ENCODE results near the gene DAPK2. TPM values are rescaled to one million over a fixed set of nuclear protein-coding genes. Genes with fewer than 3 reads are reported as not detected.
A peak's percentile ranks its signal among the peaks of the same experiment; 100 is the strongest.

The DAPK2 gene
- total and polyA plus RNA-seq, 2 donors (not counting 1 experiment from before 2014, with no cell fraction given) = 8.3 to 31.9 TPM

DNA sequence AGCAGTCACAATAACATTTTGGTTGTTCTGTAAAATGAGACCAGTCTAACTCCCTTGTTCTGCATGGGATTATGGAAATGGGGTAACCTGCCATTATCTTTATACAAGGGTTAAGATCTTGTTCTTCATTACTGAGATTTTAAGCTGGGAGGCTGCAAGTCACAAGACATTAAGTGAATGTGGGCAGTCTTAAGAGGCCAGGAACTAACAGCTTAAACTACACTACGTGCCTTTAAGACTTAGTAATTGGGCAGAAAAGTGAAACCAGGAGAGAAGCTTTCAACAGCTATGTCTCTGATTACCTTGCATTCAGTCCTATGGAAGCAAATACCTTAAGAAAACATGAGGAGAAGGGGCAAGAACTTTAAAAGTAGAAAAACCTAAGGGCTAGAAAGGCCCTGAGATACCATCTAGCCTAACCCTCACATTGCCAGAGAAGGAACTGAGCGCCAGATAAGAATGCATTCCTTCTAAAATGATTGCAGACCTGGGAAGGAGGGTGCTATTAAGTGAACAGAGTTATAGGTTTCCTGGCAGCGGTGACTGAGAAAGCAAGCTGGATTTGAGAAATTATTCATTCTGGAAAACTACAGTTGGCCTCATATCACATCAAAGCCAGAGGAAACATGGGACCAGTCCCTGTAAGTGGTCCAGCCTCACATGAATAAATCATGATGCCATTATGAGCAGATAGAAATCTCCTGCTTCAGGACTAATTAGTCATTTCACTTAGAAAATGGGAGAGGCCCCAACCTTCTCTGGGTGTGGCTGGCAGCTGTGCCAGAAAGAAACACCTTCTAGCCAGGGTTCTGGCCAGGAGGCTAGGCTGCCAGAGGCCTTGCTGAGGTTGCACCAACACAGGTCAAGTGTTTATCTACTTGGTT lies 32.9 kb downstream of the DAPK2 start:
- TF ChIP-seq, protein P1, sequence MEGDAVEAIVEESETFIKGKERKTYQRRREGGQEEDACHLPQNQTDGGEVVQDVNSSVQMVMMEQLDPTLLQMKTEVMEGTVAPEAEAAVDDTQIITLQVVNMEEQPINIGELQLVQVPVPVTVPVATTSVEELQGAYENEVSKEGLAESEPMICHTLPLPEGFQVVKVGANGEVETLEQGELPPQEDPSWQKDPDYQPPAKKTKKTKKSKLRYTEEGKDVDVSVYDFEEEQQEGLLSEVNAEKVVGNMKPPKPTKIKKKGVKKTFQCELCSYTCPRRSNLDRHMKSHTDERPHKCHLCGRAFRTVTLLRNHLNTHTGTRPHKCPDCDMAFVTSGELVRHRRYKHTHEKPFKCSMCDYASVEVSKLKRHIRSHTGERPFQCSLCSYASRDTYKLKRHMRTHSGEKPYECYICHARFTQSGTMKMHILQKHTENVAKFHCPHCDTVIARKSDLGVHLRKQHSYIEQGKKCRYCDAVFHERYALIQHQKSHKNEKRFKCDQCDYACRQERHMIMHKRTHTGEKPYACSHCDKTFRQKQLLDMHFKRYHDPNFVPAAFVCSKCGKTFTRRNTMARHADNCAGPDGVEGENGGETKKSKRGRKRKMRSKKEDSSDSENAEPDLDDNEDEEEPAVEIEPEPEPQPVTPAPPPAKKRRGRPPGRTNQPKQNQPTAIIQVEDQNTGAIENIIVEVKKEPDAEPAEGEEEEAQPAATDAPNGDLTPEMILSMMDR (IDR thresholded peaks at IDR 0.05) = no peak
- TF ChIP-seq EZH2 (IDR thresholded peaks at IDR 0.05; ENCODE audit: borderline replicate concordance, insufficient read depth, low read depth, low read length, poor library complexity, severe bottlenecking) = no peak
- H3K9me3 Mint-ChIP-seq (ENCODE audit: insufficient read depth) = no peaks in the 10 kb centered on the region
- H3K4me1 Mint-ChIP-seq = peaks cover 38% of the 10 kb centered on the region
- H3K79me2 ChIP-seq (ENCODE audit: control insufficient read depth, insufficient read depth, low read length) = no peaks in the 10 kb centered on the region
- no CpG with 5 or more reads among the region's 3 CpGs for WGBS (ENCODE audit: insufficient coverage)
- ChIA-PET CTCF (interaction anchor here (1.3 to 8.4 kb wide), 2 partner anchors 32 to 260 kb away, joined by 6 to 145 read pairs; partner anchors contain the start of gene DAPK2), POLR2A (no interaction called here)
- DNase-seq (no peak), ATAC-seq (ENCODE audit: low read depth) (no peak)
- H3K9me3 ChIP-seq (ENCODE audit: control extremely low read depth in 1 of 3, control insufficient read depth in 2 of 3, insufficient read depth in 1 of 3, low read length in 2 of 3) = no peaks in the 10 kb centered on the region
- H3K27me3 ChIP-seq (replicated peaks in 1 of 4; ENCODE audit: control extremely low read depth in 1 of 4, control insufficient read depth in 3 of 4, insufficient read depth in 4 of 4, low read length in 3 of 4) = no peaks in the 10 kb centered on the region
- peaks cover 27 to 34% of the 10 kb centered on the region in 2 donors for H3K4me1 ChIP-seq (ENCODE audit: control insufficient read depth in 2 of 2, insufficient read depth in 2 of 2, low read length in 2 of 2)
- H4K20me1 ChIP-seq (ENCODE audit: control insufficient read depth, insufficient read depth, low read length, poor library complexity, severe bottlenecking) = no peaks in the 10 kb centered on the region
- H3K27me3 Mint-ChIP-seq = no peaks in the 10 kb centered on the region
- no peak overlapping the region for H3K4me2 ChIP-seq (replicated peaks; ENCODE audit: low read depth, low read length, poor library complexity, severe bottlenecking)
- H3K27ac Mint-ChIP-seq = peak overlapping the region; percentile 64
- H3K36me3 ChIP-seq (replicated peaks in 1 of 2; ENCODE audit: control extremely low read depth in 1 of 2, control insufficient read depth in 1 of 2, extremely low read depth in 1 of 2, insufficient read depth in 2 of 2, low read length in 1 of 2) = no peaks in the 10 kb centered on the region
- H3K27ac ChIP-seq (ENCODE audit: low read length in 2 of 2) = no peak overlapping the region
- no peak overlapping the region for H3K9ac ChIP-seq (ENCODE audit: low read length)
- no peak overlapping the region for H3K4me3 ChIP-seq (ENCODE audit: control extremely low read depth in 1 of 5, extremely low read depth in 1 of 5, insufficient read depth in 1 of 5, low read depth in 2 of 5, low read length in 4 of 5)
- intact Hi-C loops (cut with micrococcal nuclease) = loop anchor here (5.0 kb wide), 1 partner anchor 121 kb away; no protein-coding TSS in a partner anchor
- H2AFZ ChIP-seq (ENCODE audit: insufficient read depth, low read depth, low read length, poor library complexity, severe bottlenecking) = no peak overlapping the region
- no peak overlapping the region for H3K4me3 Mint-ChIP-seq

DNA sequence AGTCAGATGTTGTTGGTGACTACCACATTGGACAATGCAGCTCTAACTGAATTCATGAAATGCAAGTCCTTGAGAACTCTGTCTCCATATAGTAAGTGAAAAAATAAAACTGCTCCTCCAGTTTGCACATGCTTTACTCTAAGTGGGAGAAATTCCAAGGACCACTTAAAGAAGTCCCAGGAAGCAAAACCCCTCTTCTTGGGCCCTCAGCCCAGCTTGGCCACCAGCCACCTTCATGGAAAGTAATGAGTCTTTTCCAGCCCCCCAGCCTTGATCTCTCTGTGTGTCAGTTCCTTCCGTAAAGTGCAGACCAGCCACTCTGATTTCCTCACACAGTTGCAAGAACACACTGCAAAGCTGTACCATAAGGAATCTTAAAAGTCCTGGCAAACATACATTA lies 34.5 kb downstream of the DAPK2 start:
- Mint-ChIP-seq H3K27ac (peak overlapping the region; percentile 75), H3K4me1 (peaks cover 41% of the 10 kb centered on the region), H3K27me3 (no peaks in the 10 kb centered on the region), H3K4me3 (peak overlapping the region; percentile 7), H3K9me3 (ENCODE audit: insufficient read depth) (no peaks in the 10 kb centered on the region)
- ChIA-PET POLR2A (interaction anchor here (1.4 to 3.1 kb wide), 3 partner anchors 25 to 119 kb away, joined by 4 to 19 read pairs (median 17); partner anchors contain the start of gene DAPK2), CTCF (interaction anchor here (0.6 to 8.4 kb wide), 16 partner anchors 25 to 545 kb away, joined by 3 to 145 read pairs (median 14); partner anchors contain the start of gene DAPK2)
- DNase-seq = no peak
- H3K36me3 ChIP-seq (replicated peaks in 1 of 2; ENCODE audit: control extremely low read depth in 1 of 2, control insufficient read depth in 1 of 2, extremely low read depth in 1 of 2, insufficient read depth in 2 of 2, low read length in 1 of 2) = no peaks in the 10 kb centered on the region
- ATAC-seq (ENCODE audit: low read depth) = no peak
- TF ChIP-seq, protein P1 (IDR thresholded peaks at IDR 0.05) = no peak
- no peak for TF ChIP-seq EZH2 (IDR thresholded peaks at IDR 0.05; ENCODE audit: borderline replicate concordance, insufficient read depth, low read depth, low read length, poor library complexity, severe bottlenecking)
- H3K27me3 ChIP-seq (replicated peaks in 1 of 4; ENCODE audit: control extremely low read depth in 1 of 4, control insufficient read depth in 3 of 4, insufficient read depth in 4 of 4, low read length in 3 of 4) = no peaks in the 10 kb centered on the region
- no peaks in the 10 kb centered on the region for H3K9me3 ChIP-seq (ENCODE audit: control extremely low read depth in 1 of 3, control insufficient read depth in 2 of 3, insufficient read depth in 1 of 3, low read length in 2 of 3)
- no peak overlapping the region for H3K9ac ChIP-seq (ENCODE audit: low read length)
- H3K79me2 ChIP-seq (ENCODE audit: control insufficient read depth, insufficient read depth, low read length) = peaks cover 3% of the 10 kb centered on the region
- 90% methylated on average over 1 of the region's 1 CpG for WGBS (ENCODE audit: insufficient coverage)
- no peak overlapping the region for H2AFZ ChIP-seq (ENCODE audit: insufficient read depth, low read depth, low read length, poor library complexity, severe bottlenecking)
- intact Hi-C loops (cut with micrococcal nuclease) = loop anchor here (2.0 to 5.0 kb wide), 3 partner anchors 33 to 119 kb away; no protein-coding TSS in a partner anchor
- no peaks in the 10 kb centered on the region for H4K20me1 ChIP-seq (ENCODE audit: control insufficient read depth, insufficient read depth, low read length, poor library complexity, severe bottlenecking)
- no peak overlapping the region for H3K27ac ChIP-seq (ENCODE audit: low read length in 2 of 2)
- H3K4me2 ChIP-seq (replicated peaks; ENCODE audit: low read depth, low read length, poor library complexity, severe bottlenecking) = no peak overlapping the region
- no peak overlapping the region for H3K4me3 ChIP-seq (ENCODE audit: control extremely low read depth in 1 of 5, extremely low read depth in 1 of 5, insufficient read depth in 1 of 5, low read depth in 2 of 5, low read length in 4 of 5)
- peaks cover 27 to 36% of the 10 kb centered on the region in 2 donors for H3K4me1 ChIP-seq (ENCODE audit: control insufficient read depth in 2 of 2, insufficient read depth in 2 of 2, low read length in 2 of 2)

Data from B cell (primary cell).